A673 (cell line): ENCODE measurements around the gene F2.

ENCODE experiments used
- CTCF ChIP-seq: fragments of 300-800, 200-600 bp; sonication (generic); conservative IDR thresholded peaks from 2 replicates; pipeline ENCODE4 v1.5.1; 2017; ENCODE audit warnings: low read depth, mild to moderate bottlenecking, antibody characterized with exemption, low read length, moderate library complexity, mixed read lengths
- EZH2 ChIP-seq: fragments of 200-600 bp; sonication (generic); IDR thresholded peaks from 2 replicates; pipeline ENCODE4 v1.6.1; 2017; ENCODE audit warnings: borderline replicate concordance, low read depth, mild to moderate bottlenecking, mixed read lengths, antibody characterized with exemption, low read length; ENCODE audit not compliant: poor library complexity, severe bottlenecking

DNA sequence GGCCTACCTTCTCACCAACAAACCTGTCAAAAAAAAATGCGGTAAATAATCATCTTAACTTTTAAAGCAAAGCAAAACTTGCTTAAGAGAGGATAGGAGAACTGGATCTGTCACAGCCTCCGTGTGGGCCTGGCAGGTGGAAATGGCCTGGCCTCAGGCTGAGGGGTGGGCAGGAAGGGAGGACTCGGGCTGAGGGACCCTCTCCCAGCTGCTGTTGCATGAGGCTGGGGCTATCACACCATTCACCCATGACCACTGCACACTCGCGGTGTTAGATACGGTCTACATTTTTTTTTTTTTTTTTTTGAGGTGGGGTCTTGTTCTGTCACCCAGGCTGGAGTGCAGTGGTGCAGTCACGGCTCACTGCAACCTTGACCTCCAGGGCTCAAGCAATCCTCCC is 43.1 kb upstream of the F2 start:
- TF ChIP-seq CTCF (no peak), EZH2 (no peak)
